Measurements from ENCODE around the gene TNNT3. TPM values are rescaled to one million over a fixed set of nuclear protein-coding genes. Genes with fewer than 3 reads are reported as not detected.

The TNNT3 gene
- total RNA-seq, 1 donor from 2014 or later: 3.5 TPM

DNA sequence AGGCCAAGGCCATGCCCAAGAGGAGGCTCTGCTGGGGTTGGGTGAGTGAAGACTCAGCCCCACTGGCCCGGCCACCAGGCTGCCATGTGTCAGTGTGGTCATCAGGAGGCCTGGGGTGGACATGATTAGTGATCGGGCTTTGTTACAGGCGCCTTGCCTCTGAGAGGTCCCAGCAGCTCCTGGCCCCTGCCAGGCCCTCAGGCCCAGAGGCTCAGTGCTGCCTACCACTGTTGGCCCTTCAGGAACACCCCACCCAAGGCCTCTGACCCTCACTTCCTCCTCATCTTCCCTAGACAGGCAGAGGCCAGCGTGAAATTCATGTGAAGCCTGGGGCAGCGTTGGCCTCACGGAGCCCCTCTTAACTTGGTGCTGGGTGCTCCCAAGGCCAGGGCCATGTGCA lies 29.8 kb downstream of the TNNT3 start:
- DNase-seq (no peak), ATAC-seq (ENCODE audit: low read depth) (no peak)
- Mint-ChIP-seq H3K27ac (no peak overlapping the region), H3K9me3 (no peaks in the 10 kb centered on the region), H3K4me1 (no peaks in the 10 kb centered on the region), H3K4me3 (no peak overlapping the region), H3K36me3 (ENCODE audit: low read depth) (no peaks in the 10 kb centered on the region), H3K27me3 (no peaks in the 10 kb centered on the region)
- ChIA-PET CTCF (interaction anchor here (1.2 to 2.3 kb wide), 4 partner anchors 53 to 296 kb away, joined by 3 to 8 read pairs (median 4); no protein-coding TSS in a partner anchor), POLR2A (no interaction called here)
- TF ChIP-seq, protein P1, sequence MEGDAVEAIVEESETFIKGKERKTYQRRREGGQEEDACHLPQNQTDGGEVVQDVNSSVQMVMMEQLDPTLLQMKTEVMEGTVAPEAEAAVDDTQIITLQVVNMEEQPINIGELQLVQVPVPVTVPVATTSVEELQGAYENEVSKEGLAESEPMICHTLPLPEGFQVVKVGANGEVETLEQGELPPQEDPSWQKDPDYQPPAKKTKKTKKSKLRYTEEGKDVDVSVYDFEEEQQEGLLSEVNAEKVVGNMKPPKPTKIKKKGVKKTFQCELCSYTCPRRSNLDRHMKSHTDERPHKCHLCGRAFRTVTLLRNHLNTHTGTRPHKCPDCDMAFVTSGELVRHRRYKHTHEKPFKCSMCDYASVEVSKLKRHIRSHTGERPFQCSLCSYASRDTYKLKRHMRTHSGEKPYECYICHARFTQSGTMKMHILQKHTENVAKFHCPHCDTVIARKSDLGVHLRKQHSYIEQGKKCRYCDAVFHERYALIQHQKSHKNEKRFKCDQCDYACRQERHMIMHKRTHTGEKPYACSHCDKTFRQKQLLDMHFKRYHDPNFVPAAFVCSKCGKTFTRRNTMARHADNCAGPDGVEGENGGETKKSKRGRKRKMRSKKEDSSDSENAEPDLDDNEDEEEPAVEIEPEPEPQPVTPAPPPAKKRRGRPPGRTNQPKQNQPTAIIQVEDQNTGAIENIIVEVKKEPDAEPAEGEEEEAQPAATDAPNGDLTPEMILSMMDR (IDR thresholded peaks at IDR 0.05): no peak
- intact Hi-C loops (cut with micrococcal nuclease): no loop called here

DNA sequence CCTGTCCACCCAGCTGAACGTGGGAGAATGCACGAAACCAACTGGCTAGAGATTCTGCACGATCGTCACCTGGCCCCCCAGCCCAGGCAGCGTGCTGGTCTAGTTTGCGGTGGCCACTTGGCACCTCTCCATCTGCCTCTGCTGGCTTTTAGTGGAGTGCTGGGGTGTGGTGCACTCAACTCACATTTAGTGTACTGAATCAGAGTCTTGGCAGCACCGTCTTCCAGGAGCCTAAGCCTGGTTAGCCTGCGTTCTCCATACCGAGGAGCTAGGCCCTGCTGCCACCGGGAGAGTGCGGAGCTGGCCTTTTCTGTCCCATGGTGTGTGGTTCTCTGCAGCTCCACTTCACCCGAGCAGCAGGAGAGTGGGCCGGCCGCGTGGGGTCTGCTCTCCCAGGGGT lies 30.4 kb downstream of the TNNT3 start:
- intact Hi-C loops (cut with micrococcal nuclease): no loop called here
- Mint-ChIP-seq H3K27ac (no peak overlapping the region), H3K36me3 (ENCODE audit: low read depth) (no peaks in the 10 kb centered on the region), H3K9me3 (no peaks in the 10 kb centered on the region), H3K27me3 (no peaks in the 10 kb centered on the region), H3K4me1 (no peaks in the 10 kb centered on the region), H3K4me3 (no peak overlapping the region)
- no peak for DNase-seq
- TF ChIP-seq, protein P1 (IDR thresholded peaks at IDR 0.05): no peak
- ChIA-PET CTCF (interaction anchor here (2.3 kb wide), 1 partner anchor 68 kb away, joined by 8 read pairs; no protein-coding TSS in a partner anchor), POLR2A (no interaction called here)
- no peak for ATAC-seq (ENCODE audit: low read depth)

DNA sequence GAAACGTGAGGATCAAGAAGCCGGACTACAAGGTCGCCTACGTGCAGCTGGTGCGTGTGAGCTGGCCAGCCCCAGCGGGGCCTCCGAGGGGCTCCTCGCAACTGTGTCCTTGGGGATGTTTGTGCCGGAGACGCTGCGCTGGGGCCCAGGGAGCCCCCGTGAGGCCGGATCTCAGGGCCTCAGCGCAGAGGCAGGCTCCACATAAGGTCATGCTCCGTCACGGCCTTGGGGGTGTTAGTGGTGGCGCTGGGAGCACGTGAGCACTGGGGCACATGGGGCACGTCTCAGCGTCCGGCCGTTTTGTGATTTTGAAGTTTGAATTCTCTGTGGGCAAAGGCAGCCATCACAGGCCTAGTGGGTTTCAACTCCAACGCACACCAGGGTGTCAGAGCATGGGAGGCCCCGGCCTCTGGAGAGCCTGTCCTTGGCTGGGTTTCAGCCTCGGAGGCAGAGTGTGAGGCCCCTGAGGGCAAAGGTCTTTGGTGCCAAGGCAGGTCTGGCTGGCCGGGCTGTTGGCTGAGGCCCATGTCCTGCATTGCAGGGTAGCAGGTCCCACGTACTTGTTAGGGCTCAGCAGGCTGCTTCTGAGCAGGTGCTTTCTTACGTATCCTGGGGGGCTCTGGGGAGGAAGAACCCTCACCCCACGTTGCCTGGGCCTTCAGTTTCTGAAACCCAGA lies 33.4 kb downstream of the TNNT3 start:
- Mint-ChIP-seq H3K27ac (no peak overlapping the region), H3K36me3 (ENCODE audit: low read depth) (no peaks in the 10 kb centered on the region), H3K4me1 (no peaks in the 10 kb centered on the region), H3K9me3 (no peaks in the 10 kb centered on the region), H3K27me3 (no peaks in the 10 kb centered on the region), H3K4me3 (no peak overlapping the region)
- POLR2A ChIA-PET: no interaction called here
- CTCF ChIA-PET: interaction anchor here (2.9 kb wide), 1 partner anchor 199 kb away, joined by 10 read pairs; no protein-coding TSS in a partner anchor
- intact Hi-C loops (cut with micrococcal nuclease): no loop called here
- no peak for DNase-seq
- TF ChIP-seq, protein P1 (IDR thresholded peaks at IDR 0.05): no peak
- ATAC-seq (ENCODE audit: low read depth): no peak

DNA sequence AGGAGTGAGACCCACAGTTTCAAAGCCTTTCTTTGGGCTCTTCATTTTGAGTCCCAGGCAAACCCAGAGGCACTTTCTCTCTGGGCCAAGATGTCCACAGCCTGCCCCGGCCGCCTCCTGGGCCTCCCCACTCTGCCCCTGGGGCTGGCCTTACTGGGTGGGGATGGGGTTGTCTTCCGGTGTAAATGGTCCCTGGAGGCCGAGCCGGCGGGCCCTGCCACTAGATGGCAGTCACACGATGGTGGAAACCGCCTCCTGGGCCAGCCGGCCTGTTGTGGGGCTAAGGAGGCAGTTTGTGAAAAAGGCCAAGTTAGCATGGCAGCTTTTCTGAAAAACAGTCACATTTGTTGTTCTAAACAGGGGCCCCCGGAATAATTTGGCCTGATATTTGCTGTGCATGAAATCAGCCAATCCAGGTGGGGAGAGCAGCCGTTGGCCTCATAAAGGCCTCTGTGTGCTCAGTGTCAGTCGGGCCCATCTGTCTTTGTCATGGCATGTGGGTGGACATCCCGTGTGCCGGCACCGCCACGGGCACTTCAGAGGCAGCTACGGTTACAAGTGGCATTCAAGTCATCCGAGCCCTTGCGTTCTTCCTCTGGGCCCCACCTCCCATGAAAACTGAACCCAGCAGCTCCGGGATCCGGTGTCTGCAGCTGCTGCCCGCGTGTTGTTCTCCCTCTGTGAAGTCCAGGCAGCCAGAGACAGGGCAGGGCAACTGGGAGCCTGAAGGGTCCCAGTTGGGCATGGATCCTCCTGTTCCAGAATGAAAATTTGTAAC lies 34.2 kb downstream of the TNNT3 start:
- intact Hi-C loops (cut with micrococcal nuclease): no loop called here
- ChIA-PET CTCF (interaction anchor here (1.2 to 2.9 kb wide), 2 partner anchors 42 to 198 kb away, joined by 3 to 10 read pairs; no protein-coding TSS in a partner anchor), POLR2A (no interaction called here)
- no peaks in the 10 kb centered on the region for H3K4me1 Mint-ChIP-seq
- no peak overlapping the region for H3K4me3 Mint-ChIP-seq
- ATAC-seq (ENCODE audit: low read depth) (peak; percentile 71), DNase-seq (no peak)
- no peaks in the 10 kb centered on the region for H3K36me3 Mint-ChIP-seq (ENCODE audit: low read depth)
- TF ChIP-seq, protein P1 (IDR thresholded peaks at IDR 0.05): no peak
- H3K27ac Mint-ChIP-seq: no peak overlapping the region
- H3K9me3 Mint-ChIP-seq: no peaks in the 10 kb centered on the region
- H3K27me3 Mint-ChIP-seq: no peaks in the 10 kb centered on the region

DNA sequence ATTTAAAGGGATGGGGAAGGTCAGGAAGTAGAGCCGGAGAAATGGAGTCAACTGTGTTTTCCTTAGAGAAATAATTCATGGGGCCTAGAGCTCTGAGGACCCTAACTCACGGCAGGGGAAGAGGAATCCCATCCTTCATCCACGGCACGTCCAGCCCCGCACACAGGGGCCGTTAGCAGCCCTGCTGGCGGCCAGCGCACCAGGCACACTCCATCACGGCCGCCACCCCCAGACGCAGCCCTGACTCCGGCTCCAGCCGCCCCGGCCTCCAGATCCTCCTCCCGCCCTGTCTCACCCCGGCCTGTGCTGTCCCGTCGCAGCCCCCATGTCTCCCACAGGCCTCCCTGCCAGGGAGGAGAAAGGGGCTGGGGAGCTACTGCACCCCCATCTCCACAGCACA lies 38.9 kb downstream of the TNNT3 start:
- ATAC-seq (ENCODE audit: low read depth) (no peak), DNase-seq (no peak)
- no peak overlapping the region for H3K27ac Mint-ChIP-seq
- H3K4me1 Mint-ChIP-seq: no peaks in the 10 kb centered on the region
- POLR2A ChIA-PET: no interaction called here
- no peaks in the 10 kb centered on the region for H3K36me3 Mint-ChIP-seq (ENCODE audit: low read depth)
- no peaks in the 10 kb centered on the region for H3K9me3 Mint-ChIP-seq
- no peaks in the 10 kb centered on the region for H3K27me3 Mint-ChIP-seq
- CTCF ChIA-PET: interaction anchor here (1.7 kb wide), 1 partner anchor 265 kb away, joined by 4 read pairs; no protein-coding TSS in a partner anchor
- TF ChIP-seq, protein P1 (IDR thresholded peaks at IDR 0.05): no peak
- intact Hi-C loops (cut with micrococcal nuclease): no loop called here
- no peak overlapping the region for H3K4me3 Mint-ChIP-seq

Data from activated B cell treated with CpG ODN at 0.5 μM for 24 hours (primary cell).